ENCODE results near the gene LHCGR.

The LHCGR gene

DNA sequence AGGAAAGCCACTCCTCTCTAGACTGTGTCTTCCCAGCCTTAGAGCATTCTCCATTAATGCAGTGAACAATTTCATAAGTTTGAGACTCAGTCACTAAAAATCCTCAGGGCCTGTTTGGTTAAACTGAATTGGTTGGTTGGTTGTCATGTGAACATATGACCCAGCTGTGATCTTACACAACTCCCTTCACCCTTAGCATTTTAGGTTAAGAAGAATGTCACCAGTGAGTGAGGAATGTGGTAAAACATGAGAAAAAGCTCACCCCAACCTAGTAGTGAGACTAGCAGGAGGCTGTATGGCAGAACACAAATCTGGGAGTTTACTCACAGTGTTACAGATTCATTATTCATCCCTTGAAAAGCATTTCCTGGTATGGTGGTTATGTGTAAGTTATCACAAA is 32.4 kb downstream of the LHCGR start:
- no peak for DNase-seq (ENCODE audit: extremely low spot score)
- ChIA-PET POLR2A (no interaction called here), CTCF (no interaction called here)
- TF ChIP-seq, protein P1, sequence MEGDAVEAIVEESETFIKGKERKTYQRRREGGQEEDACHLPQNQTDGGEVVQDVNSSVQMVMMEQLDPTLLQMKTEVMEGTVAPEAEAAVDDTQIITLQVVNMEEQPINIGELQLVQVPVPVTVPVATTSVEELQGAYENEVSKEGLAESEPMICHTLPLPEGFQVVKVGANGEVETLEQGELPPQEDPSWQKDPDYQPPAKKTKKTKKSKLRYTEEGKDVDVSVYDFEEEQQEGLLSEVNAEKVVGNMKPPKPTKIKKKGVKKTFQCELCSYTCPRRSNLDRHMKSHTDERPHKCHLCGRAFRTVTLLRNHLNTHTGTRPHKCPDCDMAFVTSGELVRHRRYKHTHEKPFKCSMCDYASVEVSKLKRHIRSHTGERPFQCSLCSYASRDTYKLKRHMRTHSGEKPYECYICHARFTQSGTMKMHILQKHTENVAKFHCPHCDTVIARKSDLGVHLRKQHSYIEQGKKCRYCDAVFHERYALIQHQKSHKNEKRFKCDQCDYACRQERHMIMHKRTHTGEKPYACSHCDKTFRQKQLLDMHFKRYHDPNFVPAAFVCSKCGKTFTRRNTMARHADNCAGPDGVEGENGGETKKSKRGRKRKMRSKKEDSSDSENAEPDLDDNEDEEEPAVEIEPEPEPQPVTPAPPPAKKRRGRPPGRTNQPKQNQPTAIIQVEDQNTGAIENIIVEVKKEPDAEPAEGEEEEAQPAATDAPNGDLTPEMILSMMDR (IDR thresholded peaks at IDR 0.05; ENCODE audit: control extremely low read depth, extremely low read depth, low read depth, missing control alignments), result no peak

DNA sequence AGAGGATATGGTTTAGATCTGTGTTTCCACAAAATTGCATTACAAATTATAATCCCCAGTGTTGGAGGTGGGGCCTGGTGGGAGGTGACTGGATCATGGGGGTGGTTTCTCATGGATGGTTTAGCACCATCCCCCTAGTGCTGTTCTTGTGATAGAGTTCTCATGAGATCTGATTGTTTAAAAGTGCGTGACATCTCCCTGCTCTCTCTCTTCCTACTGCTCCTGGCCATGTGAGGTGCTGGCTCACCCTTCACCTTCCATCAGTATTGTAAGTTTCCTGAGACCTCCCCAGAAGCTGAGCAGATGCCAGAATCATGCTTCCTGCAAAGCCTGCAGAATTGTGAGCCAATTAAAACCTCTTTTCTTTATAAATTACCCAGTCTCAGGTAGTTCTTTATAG is 33.1 kb downstream of the LHCGR start:
- POLR2A ChIA-PET, result no interaction called here
- TF ChIP-seq, protein P1 (IDR thresholded peaks at IDR 0.05; ENCODE audit: control extremely low read depth, extremely low read depth, low read depth, missing control alignments), result no peak
- CTCF ChIA-PET, result no interaction called here
- no peak for DNase-seq (ENCODE audit: extremely low spot score)

DNA sequence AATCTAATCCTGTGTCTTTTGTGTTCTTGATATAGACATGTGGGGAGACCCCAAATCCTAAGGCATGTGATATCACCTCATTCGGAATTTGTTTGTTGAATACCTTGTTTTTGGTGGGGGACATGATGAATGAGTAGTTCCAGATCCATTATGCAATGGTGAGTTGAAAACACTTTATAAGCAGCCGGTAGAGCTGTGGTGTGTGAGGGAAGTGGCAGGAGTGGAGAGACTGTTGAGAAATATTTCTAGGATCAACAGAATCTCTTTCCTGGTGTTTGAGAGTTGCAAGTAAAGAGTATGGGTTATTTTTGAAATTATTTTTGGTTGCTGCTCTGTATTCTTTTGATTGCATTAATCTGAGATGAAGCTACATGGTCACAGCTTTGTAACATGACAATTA is 34.4 kb downstream of the LHCGR start:
- TF ChIP-seq, protein P1 (IDR thresholded peaks at IDR 0.05; ENCODE audit: control extremely low read depth, extremely low read depth, low read depth, missing control alignments), result no peak
- POLR2A ChIA-PET, result no interaction called here
- CTCF ChIA-PET, result interaction anchor here (1.3 to 2.2 kb wide), 2 partner anchors 10 to 15 kb away, joined by 4 to 5 read pairs; no protein-coding TSS in a partner anchor
- no peak for DNase-seq (ENCODE audit: extremely low spot score)

DNA sequence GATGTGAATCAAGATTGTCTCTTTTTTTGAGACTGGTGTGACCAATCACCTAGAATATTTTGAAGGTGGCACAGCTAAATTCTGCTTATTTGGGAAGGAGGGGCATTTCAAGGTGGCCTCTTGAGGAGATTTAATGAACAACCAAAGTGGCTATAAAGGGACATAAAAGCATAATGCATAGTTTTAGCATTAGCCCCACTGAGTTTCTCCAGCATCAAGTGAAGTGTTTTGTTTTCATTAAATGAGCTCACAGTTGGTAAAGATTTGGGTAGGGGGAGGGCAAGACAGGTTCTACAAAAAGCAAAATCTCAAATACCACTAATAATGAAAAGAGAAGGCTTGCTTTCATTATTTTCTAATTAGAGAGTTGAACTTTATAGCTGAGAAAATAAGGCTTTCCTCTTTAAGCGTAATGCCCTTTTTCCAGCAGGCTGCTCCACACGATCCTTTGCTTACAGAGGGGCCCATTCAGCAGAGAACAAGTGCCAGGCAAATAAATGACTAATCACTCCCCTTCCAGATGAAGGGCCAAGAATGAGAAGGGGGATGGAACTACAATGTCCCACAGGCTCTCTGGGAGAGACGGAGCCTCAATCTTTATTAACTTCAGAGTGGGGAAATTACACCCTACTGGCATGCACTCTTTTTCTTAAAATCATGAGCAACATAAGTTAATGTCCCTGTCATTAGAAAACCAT is 35.9 kb downstream of the LHCGR start:
- DNase-seq (ENCODE audit: extremely low spot score), result no peak
- ChIA-PET CTCF (interaction anchor here (1.3 to 2.2 kb wide), 3 partner anchors 9 to 13 kb away, joined by 4 to 5 read pairs (median 4); no protein-coding TSS in a partner anchor), POLR2A (no interaction called here)
- TF ChIP-seq, protein P1 (IDR thresholded peaks at IDR 0.05; ENCODE audit: control extremely low read depth, extremely low read depth, low read depth, missing control alignments), result no peak

DNA sequence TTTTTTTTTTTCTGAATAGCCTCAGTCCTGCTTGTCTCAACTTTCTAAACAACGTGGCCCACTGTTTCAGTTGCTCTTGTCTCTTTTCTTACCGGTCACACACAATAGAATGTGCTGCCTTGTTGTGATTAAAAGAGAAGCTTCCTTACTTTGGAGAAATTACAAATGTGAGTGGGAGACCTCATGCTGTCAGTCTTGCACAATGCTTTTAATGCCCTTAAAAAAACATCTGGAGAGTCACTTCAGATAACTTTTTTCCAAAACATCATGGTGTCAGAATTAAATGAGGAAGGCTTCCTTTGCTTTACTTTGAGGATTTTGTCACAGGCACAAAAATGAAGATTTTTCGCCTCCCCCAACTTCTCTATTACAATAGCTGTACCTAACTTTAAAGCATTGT is 37.7 kb downstream of the LHCGR start:
- CTCF ChIA-PET, result interaction anchor here (2.8 kb wide), 1 partner anchor 10 kb away, joined by 13 read pairs; no protein-coding TSS in a partner anchor
- POLR2A ChIA-PET, result no interaction called here

DNA sequence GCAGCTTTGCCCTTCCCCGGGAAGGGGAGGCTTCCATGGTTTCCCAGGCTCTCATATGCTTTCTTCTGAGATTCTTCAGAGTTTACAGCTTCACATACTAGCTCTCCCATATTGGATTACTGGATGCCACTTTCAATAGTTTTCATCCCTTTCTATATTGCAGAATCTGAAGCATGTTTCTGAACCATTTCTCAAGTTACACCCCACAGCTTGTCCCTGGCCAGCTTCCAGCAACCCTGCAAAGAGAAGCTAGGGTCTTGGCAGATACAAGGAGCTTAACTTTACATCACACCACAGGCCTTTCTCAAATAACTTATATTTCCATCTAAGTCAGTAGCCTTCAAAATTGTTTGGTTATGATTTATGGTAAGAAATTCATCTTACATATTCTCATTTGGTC is 39.6 kb downstream of the LHCGR start:
- ChIA-PET POLR2A (no interaction called here), CTCF (interaction anchor here (0.6 to 2.8 kb wide), 5 partner anchors 12 to 1686 kb away, joined by 3 to 13 read pairs (median 3); no protein-coding TSS in a partner anchor)
- no peak for DNase-seq (ENCODE audit: extremely low spot score)
- TF ChIP-seq, protein P1 (IDR thresholded peaks at IDR 0.05; ENCODE audit: control extremely low read depth, extremely low read depth, low read depth, missing control alignments), result no peak

More for the DNA sequence above, 37.7 kb downstream of the LHCGR start:
- no peak for DNase-seq (ENCODE audit: extremely low spot score)
- TF ChIP-seq, protein P1 (IDR thresholded peaks at IDR 0.05; ENCODE audit: control extremely low read depth, extremely low read depth, low read depth, missing control alignments), result no peak
